Measurements from ENCODE around the gene NSRP1. TPM values are rescaled to one million over a fixed set of nuclear protein-coding genes. Genes with fewer than 3 reads are reported as not detected.
A peak's percentile ranks its signal among the peaks of the same experiment; 100 is the strongest.

NSRP1 gene
- total RNA-seq, 2 donors from 2014 or later, result 28.5 to 35.6 TPM

DNA sequence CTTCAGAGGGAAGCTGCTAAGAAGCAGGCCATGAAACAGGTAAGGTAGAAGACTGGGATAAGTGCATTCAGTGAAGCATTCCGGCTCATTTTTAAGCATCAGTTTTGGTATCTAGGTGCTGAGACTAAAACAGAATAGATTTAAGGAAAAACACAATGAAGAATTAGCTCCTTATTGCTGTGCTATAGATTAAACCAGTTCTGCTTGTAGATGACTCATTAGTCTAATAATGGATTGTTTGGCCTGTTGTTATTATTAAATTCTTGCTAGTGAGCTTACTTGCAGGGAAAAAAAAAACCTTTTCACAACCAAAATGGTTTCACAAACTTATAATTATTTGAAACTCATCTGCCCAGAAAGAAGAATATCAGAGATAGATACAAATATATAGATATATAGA, 55.9 kb downstream of the NSRP1 start:
- 93 to 97% methylated on average over 1 of the region's 1 CpG for WGBS, 2 experiments (ENCODE audit: insufficient coverage in 1 of 2, insufficient read length in 1 of 2)

DNA sequence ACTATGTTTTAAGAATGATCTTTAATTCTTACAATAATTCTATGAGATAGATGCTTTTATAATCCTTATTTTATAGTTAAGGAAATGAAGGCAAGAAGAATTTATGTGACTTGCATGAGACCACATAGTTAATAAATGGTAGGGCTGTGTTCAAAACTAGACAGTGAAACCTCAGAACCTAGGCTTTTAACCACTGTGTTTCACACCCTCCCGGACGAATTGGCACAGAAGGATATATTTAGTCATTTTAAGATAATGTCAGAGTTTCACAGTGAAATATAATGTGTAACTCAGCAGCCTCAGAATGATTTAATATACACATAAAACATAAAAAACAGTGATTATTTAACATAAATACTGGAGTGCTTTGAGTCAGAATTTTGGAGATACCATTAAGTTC, 57.0 kb downstream of the NSRP1 start:
- H3K9me3 ChIP-seq (ENCODE audit: control insufficient read depth, low read length), result no peaks in the 10 kb centered on the region
- no peak overlapping the region for H3K4me3 Mint-ChIP-seq
- H3K36me3 Mint-ChIP-seq (ENCODE audit: low read depth), result peaks cover 34% of the 10 kb centered on the region
- H3K27me3 Mint-ChIP-seq (ENCODE audit: insufficient read depth), result no peaks in the 10 kb centered on the region
- H3K27me3 ChIP-seq (ENCODE audit: control insufficient read depth, insufficient read depth, low read length, poor library complexity, severe bottlenecking), result no peaks in the 10 kb centered on the region
- no peak overlapping the region for H3K27ac Mint-ChIP-seq
- H3K36me3 ChIP-seq (ENCODE audit: control insufficient read depth, insufficient read depth, low read length), result peaks cover 61% of the 10 kb centered on the region
- H3K4me1 Mint-ChIP-seq, result peaks cover 5% of the 10 kb centered on the region
- DNase-seq, result no peak
- TF ChIP-seq, protein P1, sequence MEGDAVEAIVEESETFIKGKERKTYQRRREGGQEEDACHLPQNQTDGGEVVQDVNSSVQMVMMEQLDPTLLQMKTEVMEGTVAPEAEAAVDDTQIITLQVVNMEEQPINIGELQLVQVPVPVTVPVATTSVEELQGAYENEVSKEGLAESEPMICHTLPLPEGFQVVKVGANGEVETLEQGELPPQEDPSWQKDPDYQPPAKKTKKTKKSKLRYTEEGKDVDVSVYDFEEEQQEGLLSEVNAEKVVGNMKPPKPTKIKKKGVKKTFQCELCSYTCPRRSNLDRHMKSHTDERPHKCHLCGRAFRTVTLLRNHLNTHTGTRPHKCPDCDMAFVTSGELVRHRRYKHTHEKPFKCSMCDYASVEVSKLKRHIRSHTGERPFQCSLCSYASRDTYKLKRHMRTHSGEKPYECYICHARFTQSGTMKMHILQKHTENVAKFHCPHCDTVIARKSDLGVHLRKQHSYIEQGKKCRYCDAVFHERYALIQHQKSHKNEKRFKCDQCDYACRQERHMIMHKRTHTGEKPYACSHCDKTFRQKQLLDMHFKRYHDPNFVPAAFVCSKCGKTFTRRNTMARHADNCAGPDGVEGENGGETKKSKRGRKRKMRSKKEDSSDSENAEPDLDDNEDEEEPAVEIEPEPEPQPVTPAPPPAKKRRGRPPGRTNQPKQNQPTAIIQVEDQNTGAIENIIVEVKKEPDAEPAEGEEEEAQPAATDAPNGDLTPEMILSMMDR (conservative IDR thresholded peaks at IDR 0.05), result no peak
- H3K4me3 ChIP-seq (ENCODE audit: low read length), result no peak overlapping the region
- H3K4me1 ChIP-seq (ENCODE audit: control insufficient read depth, insufficient read depth, low read length), result peaks cover 11% of the 10 kb centered on the region
- H3K27ac ChIP-seq (ENCODE audit: low read depth, low read length), result no peak overlapping the region
- WGBS, 2 experiments (ENCODE audit: insufficient coverage in 1 of 2, insufficient read length in 1 of 2), result 92% methylated on average over 2 of the region's 2 CpGs; no CpG with 5 or more reads in 1 of the 2 experiments
- no peak overlapping the region for H3K9ac ChIP-seq (ENCODE audit: extremely low read depth, low read length, poor library complexity, severe bottlenecking)
- H3K9me3 Mint-ChIP-seq, result no peaks in the 10 kb centered on the region

More for the DNA sequence above, 55.9 kb downstream of the NSRP1 start:
- H3K36me3 Mint-ChIP-seq (ENCODE audit: low read depth), result peaks cover 28% of the 10 kb centered on the region
- Histone ChIP-seq H3K27ac (ENCODE audit: low read depth, low read length) (no peak overlapping the region), H3K27me3 (ENCODE audit: control insufficient read depth, insufficient read depth, low read length, poor library complexity, severe bottlenecking) (no peaks in the 10 kb centered on the region), H3K9ac (ENCODE audit: extremely low read depth, low read length, poor library complexity, severe bottlenecking) (no peak overlapping the region), H3K9me3 (ENCODE audit: control insufficient read depth, low read length) (no peaks in the 10 kb centered on the region), H3K4me3 (ENCODE audit: low read length) (no peak overlapping the region), H3K4me1 (ENCODE audit: control insufficient read depth, insufficient read depth, low read length) (peaks cover 11% of the 10 kb centered on the region), H3K36me3 (ENCODE audit: control insufficient read depth, insufficient read depth, low read length) (peaks cover 50% of the 10 kb centered on the region)
- no peaks in the 10 kb centered on the region for H3K9me3 Mint-ChIP-seq
- TF ChIP-seq, protein P1 (conservative IDR thresholded peaks at IDR 0.05), result no peak
- peaks cover 5% of the 10 kb centered on the region for H3K4me1 Mint-ChIP-seq
- H3K27ac Mint-ChIP-seq, result peak overlapping the region; percentile 72
- no peak for DNase-seq
- no peak overlapping the region for H3K4me3 Mint-ChIP-seq
- H3K27me3 Mint-ChIP-seq (ENCODE audit: insufficient read depth), result no peaks in the 10 kb centered on the region

DNA sequence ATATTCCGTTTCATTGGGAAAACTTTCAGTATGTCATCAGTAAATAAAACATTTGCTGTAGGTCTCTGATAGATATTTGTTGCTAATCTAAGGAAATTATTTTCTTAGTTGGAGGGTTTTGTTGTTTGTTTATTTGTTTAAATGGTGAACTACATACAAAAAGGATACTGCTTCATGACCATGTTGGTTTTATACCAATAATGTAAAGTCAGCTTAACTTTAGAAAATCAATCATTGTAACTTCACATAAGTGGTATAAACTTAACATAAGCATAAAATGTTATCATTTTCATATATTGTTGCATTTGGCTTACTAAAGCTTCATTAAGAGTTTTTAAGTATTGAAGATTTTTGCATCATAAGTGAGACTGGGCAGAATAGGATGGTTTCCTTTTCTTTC, 57.9 kb downstream of the NSRP1 start:
- Histone ChIP-seq H3K9me3 (ENCODE audit: control insufficient read depth, low read length) (no peaks in the 10 kb centered on the region), H3K36me3 (ENCODE audit: control insufficient read depth, insufficient read depth, low read length) (peaks cover 70% of the 10 kb centered on the region), H3K4me1 (ENCODE audit: control insufficient read depth, insufficient read depth, low read length) (peaks cover 8% of the 10 kb centered on the region), H3K9ac (ENCODE audit: extremely low read depth, low read length, poor library complexity, severe bottlenecking) (no peak overlapping the region), H3K27me3 (ENCODE audit: control insufficient read depth, insufficient read depth, low read length, poor library complexity, severe bottlenecking) (no peaks in the 10 kb centered on the region), H3K27ac (ENCODE audit: low read depth, low read length) (no peak overlapping the region), H3K4me3 (ENCODE audit: low read length) (no peak overlapping the region)
- no peak overlapping the region for H3K4me3 Mint-ChIP-seq
- H3K27ac Mint-ChIP-seq, result no peak overlapping the region
- no peak for DNase-seq
- H3K27me3 Mint-ChIP-seq (ENCODE audit: insufficient read depth), result no peaks in the 10 kb centered on the region
- H3K9me3 Mint-ChIP-seq, result no peaks in the 10 kb centered on the region
- H3K36me3 Mint-ChIP-seq (ENCODE audit: low read depth), result peaks cover 40% of the 10 kb centered on the region
- H3K4me1 Mint-ChIP-seq, result peaks cover 2% of the 10 kb centered on the region
- WGBS, 2 experiments (ENCODE audit: insufficient coverage in 1 of 2, insufficient read length in 1 of 2), result 90 to 100% methylated on average over 1 of the region's 1 CpG
- TF ChIP-seq, protein P1 (conservative IDR thresholded peaks at IDR 0.05), result no peak

Data from endodermal cell (in vitro differentiated cells).